ENCODE measurements around the gene UBE4B.
A peak's percentile ranks its signal among the peaks of the same experiment; 100 is the strongest.

The UBE4B gene

GRCh38 chr1:10082785-10083479, 50.2 kb downstream of the UBE4B start:
- H3K4me3 ChIP-seq (ENCODE audit: low read depth, low read length), result no peak overlapping the region
- DNase-seq (ENCODE audit: low read depth), result peak; percentile 44
- no peak for TF ChIP-seq CTCF (conservative IDR thresholded peaks at IDR 0.05; ENCODE audit: low read depth, low read length)

GRCh38 chr1:10084045-10084444, 51.3 kb downstream of the UBE4B start:
- TF ChIP-seq CTCF (conservative IDR thresholded peaks at IDR 0.05; ENCODE audit: low read depth, low read length), result no peak
- H3K4me3 ChIP-seq (ENCODE audit: low read depth, low read length), result no peak overlapping the region
- no peak for DNase-seq (ENCODE audit: low read depth)

- no peak for TF ChIP-seq CTCF (conservative IDR thresholded peaks at IDR 0.05; ENCODE audit: low read depth, low read length)
- DNase-seq (ENCODE audit: low read depth), result no peak
Measured at GRCh38 chr1:10085076-10085475, 52.3 kb downstream of the UBE4B start.

GRCh38 chr1:10087210-10087609, 54.5 kb downstream of the UBE4B start:
- no peak for TF ChIP-seq CTCF (conservative IDR thresholded peaks at IDR 0.05; ENCODE audit: low read depth, low read length)
- no peak overlapping the region for H3K4me3 ChIP-seq (ENCODE audit: low read depth, low read length)
- DNase-seq (ENCODE audit: low read depth), result no peak

More at GRCh38 chr1:10085076-10085475, 52.3 kb downstream of the UBE4B start:
- H3K4me3 ChIP-seq (ENCODE audit: low read depth, low read length), result no peak overlapping the region

GRCh38 chr1:10101929-10102328, 69.2 kb downstream of the UBE4B start:
- H3K4me3 ChIP-seq (ENCODE audit: low read depth, low read length), result no peak overlapping the region
- peak; percentile 34 for TF ChIP-seq CTCF (conservative IDR thresholded peaks at IDR 0.05; ENCODE audit: low read depth, low read length)
- DNase-seq (ENCODE audit: low read depth), result no peak

GRCh38 chr1:10103193-10103592, 70.4 kb downstream of the UBE4B start:
- no peak overlapping the region for H3K4me3 ChIP-seq (ENCODE audit: low read depth, low read length)
- no peak for TF ChIP-seq CTCF (conservative IDR thresholded peaks at IDR 0.05; ENCODE audit: low read depth, low read length)
- no peak for DNase-seq (ENCODE audit: low read depth)

- DNase-seq (ENCODE audit: low read depth), result no peak
- TF ChIP-seq CTCF (conservative IDR thresholded peaks at IDR 0.05; ENCODE audit: low read depth, low read length), result no peak
- H3K4me3 ChIP-seq (ENCODE audit: low read depth, low read length), result no peak overlapping the region
Measured at GRCh38 chr1:10104834-10105233, 72.1 kb downstream of the UBE4B start.
